Mesodermal cell (in vitro differentiated cells): Measurements from ENCODE around the gene MN1.

Source experiments
- H3K27ac ChIP-seq: 2 replicates; pipeline ENCODE4 v1.7.0; 2013; ENCODE audit warnings: mild to moderate bottlenecking, low read depth, low read length, moderate library complexity; ENCODE audit not compliant: severe bottlenecking
- H3K36me3 ChIP-seq: 2 replicates; pipeline ENCODE4 v1.7.1; 2013; ENCODE audit warnings: mild to moderate bottlenecking, low read length, moderate library complexity; ENCODE audit not compliant: control insufficient read depth, insufficient read depth
- H3K4me1 ChIP-seq: one replicate; pipeline ENCODE4 v1.7.1; 2013; ENCODE audit warnings: mild to moderate bottlenecking, low read length; ENCODE audit not compliant: insufficient read depth, control insufficient read depth, poor library complexity, severe bottlenecking
- H3K4me3 ChIP-seq: 2 replicates; pipeline ENCODE4 v1.7.0; 2013; ENCODE audit warnings: low read length, control low read depth, mild to moderate bottlenecking; ENCODE audit not compliant: insufficient read depth, poor library complexity, severe bottlenecking; ENCODE audit errors: extremely low read depth
- H3K9me3 ChIP-seq: 2 replicates; pipeline ENCODE4 v1.7.1; 2013; ENCODE audit warnings: mild to moderate bottlenecking, low read length, moderate library complexity; ENCODE audit not compliant: control insufficient read depth
- WGBS, 2 experiments: methylation state at CpG; one replicate each; pipeline ENCODE4 v1.1.5; 2013; ENCODE audit warnings: missing lambda C conversion rate in 2 of 2; ENCODE audit not compliant: insufficient coverage in 2 of 2; 5-methylcytosine and 5-hydroxymethylcytosine counted together

The MN1 gene

GRCh38 chr22:27842201-27842600 is 40.6 kb upstream of the MN1 start:
- no peak overlapping the region for H3K27ac ChIP-seq
- whole genome bisulfite sequencing, 2 experiments, result 100% methylated on average over 1 of the region's 1 CpG; no CpG with 5 or more reads in 1 of the 2 experiments
- H3K4me3 ChIP-seq, result no peak overlapping the region

DNA sequence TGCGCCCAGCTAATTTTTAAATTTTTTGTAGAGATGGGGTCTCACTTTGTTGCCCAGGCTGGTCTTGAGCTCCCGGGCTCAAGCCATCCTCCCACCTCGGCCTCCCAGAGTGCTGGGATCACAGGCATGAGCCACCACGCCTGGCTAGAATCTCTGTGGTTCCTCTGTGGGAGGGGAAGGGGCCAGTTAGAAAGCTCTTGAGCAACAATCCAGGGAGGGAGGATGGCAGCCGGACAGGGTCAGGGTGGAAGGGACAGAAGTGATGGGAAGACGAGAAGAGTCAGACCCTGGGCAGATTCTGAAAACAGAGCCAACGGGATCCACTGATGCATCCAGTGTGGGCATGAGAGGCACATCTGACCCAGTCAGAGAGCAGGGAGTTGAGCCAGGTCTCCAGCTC is 38.9 kb upstream of the MN1 start:
- Histone ChIP-seq H3K4me1 (peaks cover 10% of the 10 kb centered on the region), H3K9me3 (peaks cover 14% of the 10 kb centered on the region), H3K4me3 (no peak overlapping the region), H3K36me3 (peaks cover 15% of the 10 kb centered on the region), H3K27ac (no peak overlapping the region)
- 95 to 97% methylated on average over 4 to 6 of the region's 7 CpGs for WGBS, 2 experiments

More at GRCh38 chr22:27842201-27842600, 40.6 kb upstream of the MN1 start:
- H3K4me1 ChIP-seq, result peaks cover 3% of the 10 kb centered on the region
- peaks cover 14% of the 10 kb centered on the region for H3K9me3 ChIP-seq
- H3K36me3 ChIP-seq, result peaks cover 24% of the 10 kb centered on the region

DNA sequence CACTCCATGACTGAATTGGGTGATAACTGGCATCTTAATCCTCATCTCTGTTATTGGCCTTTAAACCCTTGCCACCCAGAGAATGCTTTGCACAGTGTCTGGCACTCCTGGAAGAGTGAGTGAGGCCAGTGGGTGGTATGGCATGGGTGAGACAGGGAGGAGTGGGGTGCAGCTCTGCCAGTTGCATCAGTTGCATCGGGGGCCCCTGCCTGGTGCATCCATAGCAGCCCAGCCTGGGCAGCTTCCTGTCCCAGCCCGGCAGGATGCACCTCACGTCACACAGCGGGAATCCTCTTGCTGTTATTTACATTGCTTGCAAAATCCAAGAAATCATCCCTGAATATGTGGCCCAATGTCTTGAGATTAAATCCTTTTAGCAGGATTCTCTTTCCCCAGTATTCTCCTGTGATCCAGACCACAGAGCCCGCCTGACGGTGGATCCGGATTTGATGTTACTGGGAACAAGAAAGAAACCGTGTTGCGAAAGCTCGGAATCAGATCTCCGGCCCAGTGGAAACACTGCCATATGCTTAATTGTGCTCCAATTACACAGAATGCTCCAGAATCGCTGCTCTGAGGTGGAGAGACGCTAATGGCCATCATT is 37.6 kb upstream of the MN1 start:
- WGBS, 2 experiments, result 86 to 89% methylated on average over 13 of the region's 13 CpGs
- H3K4me1 ChIP-seq, result peaks cover 12% of the 10 kb centered on the region
- H3K36me3 ChIP-seq, result peaks cover 9% of the 10 kb centered on the region
- H3K27ac ChIP-seq, result no peak overlapping the region
- H3K9me3 ChIP-seq, result peaks cover 14% of the 10 kb centered on the region
- no peak overlapping the region for H3K4me3 ChIP-seq

- Histone ChIP-seq H3K27ac (peak overlapping the region; percentile 66), H3K4me3 (no peak overlapping the region), H3K4me1 (peaks cover 12% of the 10 kb centered on the region), H3K36me3 (peaks cover 4% of the 10 kb centered on the region), H3K9me3 (peaks cover 14% of the 10 kb centered on the region)
- 14 to 42% methylated on average over 3 to 7 of the region's 10 CpGs for WGBS, 2 experiments
Observed at GRCh38 chr22:27836181-27836580, 34.6 kb upstream of the MN1 start.

- 71 to 83% methylated on average over 3 to 4 of the region's 6 CpGs for WGBS, 2 experiments
- Histone ChIP-seq H3K4me3 (no peak overlapping the region), H3K9me3 (peaks cover 14% of the 10 kb centered on the region), H3K4me1 (peaks cover 12% of the 10 kb centered on the region), H3K36me3 (peaks cover 4% of the 10 kb centered on the region), H3K27ac (peak overlapping the region; percentile 66)
Observed at GRCh38 chr22:27835446-27835845, 33.9 kb upstream of the MN1 start.

DNA sequence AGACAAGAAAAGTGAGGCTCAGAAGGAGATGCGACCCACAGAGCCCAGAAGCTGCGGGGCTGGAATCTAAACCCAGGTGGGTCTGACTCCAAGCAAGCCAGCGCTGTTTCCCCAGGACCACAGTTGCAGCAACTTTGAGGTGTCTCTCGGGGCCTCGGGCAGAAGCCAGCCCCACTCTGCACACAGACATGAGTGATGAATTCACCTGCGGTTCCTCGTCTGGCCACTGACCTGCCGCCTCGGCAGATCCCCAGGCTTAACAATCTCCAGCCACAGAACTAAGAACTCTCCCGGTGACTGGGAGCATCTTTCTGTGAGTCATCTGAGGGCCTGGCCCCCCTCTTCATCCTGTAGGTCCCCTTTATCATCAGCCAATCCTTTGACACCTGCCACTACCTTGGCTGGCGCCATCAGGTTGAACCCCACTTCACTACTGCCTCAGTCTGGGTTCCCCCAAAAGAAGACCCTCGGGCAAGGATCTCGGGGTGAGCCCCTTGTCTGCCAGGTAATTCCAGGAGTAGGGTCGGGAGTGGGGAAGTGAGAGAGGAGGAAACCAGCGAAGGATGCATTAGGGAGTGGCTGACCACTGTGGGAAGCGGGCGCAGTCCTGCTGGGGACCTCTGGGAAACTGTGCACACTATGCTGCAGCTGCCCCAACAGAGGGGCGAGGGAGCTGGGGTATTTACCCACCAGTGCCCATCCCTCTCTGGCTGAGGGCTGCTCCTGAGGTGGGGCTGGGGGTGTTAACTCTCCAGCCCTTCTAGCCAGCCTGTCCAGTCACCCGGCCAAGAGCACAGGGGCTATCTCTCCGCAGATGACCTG is 33.0 kb upstream of the MN1 start:
- peaks cover 12% of the 10 kb centered on the region for H3K4me1 ChIP-seq
- H3K4me3 ChIP-seq, result no peak overlapping the region
- H3K9me3 ChIP-seq, result peaks cover 14% of the 10 kb centered on the region
- no peak overlapping the region for H3K27ac ChIP-seq
- 90% methylated on average over 15 to 20 of the region's 20 CpGs for WGBS, 2 experiments
- peaks cover 4% of the 10 kb centered on the region for H3K36me3 ChIP-seq

GRCh38 chr22:27833803-27834202 is 32.2 kb upstream of the MN1 start:
- peaks cover 12% of the 10 kb centered on the region for H3K4me1 ChIP-seq
- WGBS, 2 experiments, result 86 to 100% methylated on average over 1 of the region's 2 CpGs
- no peak overlapping the region for H3K4me3 ChIP-seq

DNA sequence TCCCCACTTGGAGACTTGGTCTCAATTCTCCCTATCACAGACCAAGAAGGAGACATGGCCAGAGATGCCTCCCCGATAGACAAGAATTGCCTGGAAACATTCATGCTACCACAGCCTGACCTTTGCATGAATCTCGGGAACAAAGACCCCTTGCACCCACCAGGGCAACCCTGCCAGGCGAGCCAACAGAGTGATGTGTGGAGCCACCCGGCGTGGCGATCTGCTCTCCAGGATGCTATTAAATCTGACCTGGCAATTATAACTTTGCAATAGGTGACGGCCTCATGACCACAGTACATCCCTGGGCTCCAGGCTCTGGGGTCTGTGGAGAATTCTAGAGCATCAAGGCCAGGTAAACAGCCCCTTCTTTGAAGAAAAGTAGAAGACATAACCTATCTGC is 31.1 kb upstream of the MN1 start:
- Histone ChIP-seq H3K27ac (no peak overlapping the region), H3K4me1 (peaks cover 12% of the 10 kb centered on the region), H3K4me3 (no peak overlapping the region), H3K36me3 (no peaks in the 10 kb centered on the region), H3K9me3 (peaks cover 3% of the 10 kb centered on the region)
- WGBS, 2 experiments, result 92 to 96% methylated on average over 7 of the region's 7 CpGs

More at GRCh38 chr22:27833803-27834202, 32.2 kb upstream of the MN1 start:
- H3K9me3 ChIP-seq, result peaks cover 14% of the 10 kb centered on the region
- no peak overlapping the region for H3K27ac ChIP-seq
- peaks cover 2% of the 10 kb centered on the region for H3K36me3 ChIP-seq

- Histone ChIP-seq H3K27ac (no peak overlapping the region), H3K4me3 (no peak overlapping the region), H3K36me3 (no peaks in the 10 kb centered on the region), H3K9me3 (no peaks in the 10 kb centered on the region), H3K4me1 (no peaks in the 10 kb centered on the region)
- WGBS, 2 experiments, result 63 to 80% methylated on average over 3 of the region's 3 CpGs
Observed at GRCh38 chr22:27829620-27830019, 28.1 kb upstream of the MN1 start.

DNA sequence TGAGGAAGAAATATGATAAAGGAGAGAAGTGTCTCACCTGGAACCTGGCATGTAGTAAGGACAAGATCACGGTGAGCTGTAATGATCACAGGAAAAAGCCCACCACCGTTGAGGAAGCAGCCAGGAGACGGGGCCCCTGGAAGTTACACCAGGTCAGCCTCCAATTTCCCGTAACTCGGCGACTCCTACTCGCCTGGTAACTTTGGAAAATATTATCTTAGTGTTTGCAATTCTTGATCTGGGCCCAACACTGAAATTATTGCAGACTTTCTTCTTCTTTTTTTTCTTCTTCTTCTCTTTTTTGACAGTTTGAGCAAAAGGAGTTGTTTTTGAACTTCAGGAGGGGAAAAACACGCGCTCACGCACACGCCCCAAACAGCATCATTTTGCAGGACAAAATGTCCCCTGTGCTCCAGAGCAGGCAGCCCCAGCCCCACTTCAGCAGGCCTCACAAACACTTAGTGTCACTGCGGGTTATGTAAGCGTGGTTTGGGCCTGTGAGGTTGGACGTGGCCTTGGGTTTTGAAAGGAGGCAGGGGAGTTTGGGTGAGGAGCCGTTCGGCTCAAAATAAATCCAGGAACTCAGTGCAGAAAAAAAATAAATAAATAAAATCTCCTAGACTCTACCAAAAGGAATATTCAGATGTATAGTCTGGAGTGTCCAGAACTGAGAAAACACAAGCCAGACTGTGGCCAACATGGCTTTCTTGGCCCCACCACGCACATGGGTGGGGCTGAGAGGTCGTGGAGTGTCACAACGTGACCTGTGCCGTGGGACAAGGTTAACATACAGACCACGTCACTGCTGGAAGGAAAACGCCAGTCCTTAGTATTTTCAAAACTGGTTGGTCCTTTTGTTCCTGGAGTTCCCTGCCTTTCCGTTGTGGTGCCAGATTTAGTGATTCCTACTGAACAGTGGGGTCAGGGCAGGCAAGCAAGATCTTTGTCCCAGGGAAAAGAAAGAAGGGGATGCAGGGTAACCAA is 26.3 kb upstream of the MN1 start:
- H3K4me3 ChIP-seq, result no peak overlapping the region
- 88 to 92% methylated on average over 9 to 17 of the region's 23 CpGs for WGBS, 2 experiments
- no peak overlapping the region for H3K27ac ChIP-seq
- H3K9me3 ChIP-seq, result no peaks in the 10 kb centered on the region
- H3K4me1 ChIP-seq, result no peaks in the 10 kb centered on the region
- H3K36me3 ChIP-seq, result no peaks in the 10 kb centered on the region
